Activated CD4-positive, CD25-positive, alpha-beta regulatory T cell treated with anti-CD3 and anti-CD28 coated beads, Interleukin-2, amount 50 U/mL, for 16 hours (primary cell): Measurements from ENCODE around the gene MYH9.
A peak's percentile ranks its signal among the peaks of the same experiment; 100 is the strongest.

ENCODE experiments used
- DNase-seq: peaks from one replicate; pipeline ENCODE4 v3.0.0-alpha.2; 2020; ENCODE audit warnings: low read depth, low spot score

Gene MYH9

DNA sequence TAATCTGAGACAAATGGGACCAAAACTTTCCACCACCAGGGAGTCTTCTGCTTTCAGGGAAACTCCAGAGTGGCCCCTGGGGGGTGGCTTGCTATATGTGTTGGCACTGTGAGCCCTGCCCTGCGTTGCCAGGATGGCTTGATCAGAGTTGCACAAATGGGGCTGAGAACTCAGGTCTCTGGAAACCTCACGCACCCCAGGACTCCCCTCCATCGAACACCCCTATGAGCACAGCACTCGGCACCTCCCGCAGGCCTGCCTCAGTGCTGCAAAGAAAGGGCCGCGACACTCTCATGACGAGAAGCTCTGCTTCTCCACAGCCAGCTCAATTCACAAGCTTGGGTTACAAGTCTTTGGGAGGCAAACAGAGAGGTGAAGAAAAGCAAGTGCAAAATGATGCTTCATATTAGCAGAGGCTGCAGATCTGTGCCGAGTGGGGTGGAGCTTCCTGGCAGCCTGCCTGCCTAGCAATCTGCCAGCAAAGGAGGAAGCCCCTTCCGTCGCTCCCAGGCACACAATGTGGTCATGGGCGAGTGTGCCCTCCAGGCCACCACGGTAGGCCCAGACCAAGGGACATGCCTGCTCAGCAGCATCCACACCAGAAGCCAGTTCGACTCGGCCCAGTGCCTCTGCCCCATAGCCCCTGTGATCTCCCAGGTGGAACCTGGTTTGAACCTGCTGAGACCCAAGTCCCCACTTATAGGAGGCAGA lies 55.7 kb downstream of the MYH9 start:
- no peak for DNase-seq

DNA sequence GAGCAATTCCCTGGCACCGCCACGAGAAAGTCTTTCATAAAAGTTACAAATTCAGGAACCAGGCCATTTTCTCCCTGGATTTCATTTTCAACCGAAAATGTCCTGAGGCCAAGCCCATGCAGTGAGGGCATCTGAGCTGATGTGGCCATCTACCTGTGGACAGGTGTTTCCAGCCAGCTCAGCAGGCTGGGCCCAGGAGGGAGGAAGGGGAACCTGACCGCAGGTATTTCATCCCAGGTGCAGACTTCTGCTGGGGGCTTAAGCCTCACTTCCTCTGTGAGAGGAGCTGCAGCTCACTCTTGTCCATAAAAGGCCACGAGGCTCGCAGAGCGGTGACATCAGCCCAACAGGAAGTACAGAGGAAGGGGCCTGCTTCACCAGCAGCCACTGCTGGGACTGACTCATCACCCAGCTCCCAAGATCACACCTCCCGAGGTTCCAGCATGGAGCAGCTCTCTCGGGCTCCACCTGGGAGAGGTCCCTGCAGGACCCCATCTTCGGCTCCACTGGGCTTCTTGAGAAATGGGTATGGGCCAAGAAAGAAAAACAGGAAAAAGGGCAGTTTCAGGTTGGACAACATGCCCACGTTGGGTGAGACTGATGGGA lies 56.4 kb downstream of the MYH9 start:
- DNase-seq, result peak; percentile 58

GRCh38 chr22:36330655-36331305 lies 57.0 kb downstream of the MYH9 start:
- no peak for DNase-seq

DNA sequence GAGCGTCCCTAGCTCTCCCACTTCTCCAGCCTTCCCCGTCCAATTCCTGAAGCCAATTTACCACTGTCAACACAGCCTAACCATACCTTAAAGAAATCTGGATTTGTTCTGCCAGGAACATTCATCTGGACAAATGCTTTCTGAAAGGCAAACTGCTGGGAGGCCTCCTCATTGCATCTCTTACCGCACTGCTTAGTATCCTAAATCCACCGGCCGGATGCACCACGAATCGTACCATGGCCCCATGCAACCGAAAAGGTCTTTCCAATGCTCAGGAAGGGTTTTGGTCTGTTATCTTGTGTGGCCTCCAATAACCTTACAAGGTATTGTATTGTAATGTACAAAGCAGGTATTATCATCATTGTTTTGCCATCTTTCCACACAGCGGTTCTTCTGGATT lies 57.6 kb downstream of the MYH9 start:
- DNase-seq, result no peak

DNA sequence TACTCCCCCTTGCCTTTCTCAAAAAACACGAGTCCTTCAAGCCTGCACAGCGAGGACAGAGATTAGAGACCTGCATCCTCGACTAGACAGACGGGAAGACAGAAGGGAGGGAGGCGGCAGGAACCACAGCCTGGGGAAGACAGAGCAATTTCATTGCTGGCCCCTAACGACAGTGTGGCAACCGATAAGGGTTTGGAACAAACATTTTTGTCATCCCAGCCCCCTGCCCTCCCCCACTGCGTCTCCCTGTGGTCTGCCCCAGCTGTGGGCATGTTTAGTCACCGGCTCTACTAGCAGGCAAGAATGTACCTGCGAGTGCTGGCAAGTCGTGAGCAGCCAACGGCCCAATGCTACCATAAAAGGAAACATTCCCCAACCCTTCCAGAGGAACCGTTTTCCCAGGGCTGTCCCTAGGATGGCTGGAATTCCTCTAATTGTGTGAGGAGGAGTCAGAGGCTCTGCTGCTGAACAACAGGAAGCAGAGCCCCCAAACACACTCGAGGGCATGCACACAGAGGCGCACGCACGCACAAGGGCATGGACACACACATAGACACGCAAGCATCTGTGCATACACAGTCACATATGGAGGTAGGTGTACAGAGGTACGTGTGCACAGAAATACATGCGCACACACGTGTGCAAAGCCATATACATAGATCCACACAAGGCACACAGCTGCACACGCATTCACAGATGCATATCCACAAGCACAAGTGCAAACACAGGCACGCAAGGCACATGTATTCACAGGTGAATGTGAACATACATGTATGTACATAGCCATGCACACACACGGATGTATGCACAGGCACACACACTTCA lies 58.3 kb downstream of the MYH9 start:
- peak; percentile 57 for DNase-seq

GRCh38 chr22:36328635-36329253 lies 59.0 kb downstream of the MYH9 start:
- DNase-seq, result no peak

GRCh38 chr22:36327922-36328551 lies 59.7 kb downstream of the MYH9 start:
- no peak for DNase-seq

DNA sequence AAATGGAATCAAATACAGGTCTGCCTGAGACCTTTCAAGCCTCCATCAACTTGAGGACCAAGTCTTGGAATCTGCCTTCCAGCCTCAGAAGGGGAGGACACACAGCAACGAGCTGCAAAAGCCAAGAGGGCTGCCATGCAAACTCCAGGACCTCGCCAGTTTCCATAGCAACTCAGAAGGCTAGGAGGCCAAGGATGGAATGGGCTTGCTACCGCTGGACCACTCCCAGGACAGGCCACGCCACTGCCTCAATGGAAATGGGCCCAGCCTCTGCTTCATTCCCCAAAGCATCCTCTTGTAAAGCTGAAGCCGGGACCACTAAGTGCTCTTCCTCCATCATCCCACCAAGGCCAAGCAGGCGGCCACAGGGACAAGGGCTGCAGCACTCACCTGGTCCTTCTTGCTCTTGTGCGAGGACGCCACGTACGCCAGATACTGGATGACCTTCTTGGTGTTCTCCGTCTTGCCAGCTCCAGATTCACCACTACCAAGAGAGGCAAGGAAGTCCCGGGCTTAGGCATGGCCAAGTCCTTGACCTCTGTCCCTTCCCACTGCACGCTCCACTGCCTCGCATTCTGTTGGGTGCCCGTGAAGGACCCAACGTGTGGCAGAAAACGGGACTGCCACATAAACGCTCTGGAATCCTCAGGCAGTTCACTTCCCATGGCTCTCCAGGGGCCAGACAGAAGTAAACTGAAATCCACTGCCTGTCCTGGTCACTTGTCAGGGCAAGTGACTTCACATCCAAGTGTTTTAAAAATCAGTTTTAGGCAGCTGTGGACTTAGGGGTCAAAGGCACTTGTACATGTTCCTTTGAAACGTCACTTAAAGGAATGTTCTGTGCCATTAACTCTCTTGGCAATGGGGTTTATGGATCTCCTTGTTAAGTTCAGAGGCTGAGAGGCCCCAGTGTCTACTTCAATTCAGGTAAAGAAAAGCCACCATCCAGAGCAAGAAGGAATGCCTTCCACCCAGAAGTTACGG lies 61.3 kb downstream of the MYH9 start:
- no peak for DNase-seq

- no peak for DNase-seq
Measured at GRCh38 chr22:36325154-36326031, 62.4 kb downstream of the MYH9 start.

DNA sequence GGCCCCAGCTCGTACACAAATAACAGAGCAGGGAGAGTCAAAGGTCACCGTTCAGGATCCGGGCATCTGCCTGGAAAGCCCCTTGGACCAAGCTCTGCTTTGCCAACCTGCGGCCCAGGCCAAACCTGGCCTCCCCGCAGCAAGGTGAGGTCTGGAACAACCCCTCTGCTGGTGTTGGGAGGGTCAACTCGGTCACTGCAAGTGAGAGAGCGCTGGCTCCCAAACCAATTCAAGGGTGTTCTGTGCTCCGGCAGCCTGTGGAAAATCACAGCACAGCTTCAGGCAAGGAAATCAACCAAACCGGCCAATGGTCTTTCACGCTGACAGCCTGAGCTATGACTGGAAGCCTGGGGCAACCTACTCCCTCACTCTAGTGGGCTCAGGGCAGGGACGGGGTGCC lies 63.4 kb downstream of the MYH9 start:
- no peak for DNase-seq

DNA sequence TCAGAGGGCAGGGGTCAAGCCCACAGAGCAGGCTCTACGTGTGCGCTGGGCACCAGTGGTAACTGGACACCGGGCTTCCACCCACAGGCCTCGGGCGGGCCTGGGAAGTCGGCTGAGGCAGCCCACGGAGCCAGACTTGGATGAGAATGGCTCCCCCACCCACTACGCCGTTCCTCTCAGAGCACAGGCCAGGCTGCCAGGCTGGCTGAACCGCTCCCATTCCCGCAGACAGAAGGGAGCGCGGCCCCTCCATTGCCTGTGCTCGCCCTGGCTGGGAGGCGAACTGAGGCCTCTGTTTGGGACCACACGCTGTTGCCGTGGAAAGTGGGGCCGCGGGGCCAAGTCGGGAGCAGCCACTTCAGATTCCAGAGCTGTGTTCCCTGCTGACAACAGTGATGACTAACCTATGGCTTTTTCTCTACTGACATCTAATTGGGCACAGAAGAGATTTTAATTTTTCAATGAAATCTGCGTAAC lies 63.9 kb downstream of the MYH9 start:
- no peak for DNase-seq

GRCh38 chr22:36323182-36323854 lies 64.4 kb downstream of the MYH9 start:
- DNase-seq, result no peak

DNA sequence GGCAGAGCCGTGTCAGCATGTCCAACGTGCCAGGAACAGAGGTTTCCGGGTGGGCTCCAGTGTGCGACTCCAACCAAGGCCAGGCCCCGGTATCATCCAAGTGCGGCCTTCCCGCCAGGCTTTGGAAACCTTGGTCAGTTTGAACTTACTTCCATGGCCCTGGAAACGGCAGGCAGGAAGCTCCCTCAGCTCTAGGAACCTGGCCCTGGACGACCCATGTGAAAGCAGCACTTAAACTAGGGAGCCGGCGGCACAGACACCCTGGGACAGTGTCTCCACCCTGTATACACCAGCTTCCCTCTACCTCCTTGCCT lies 65.2 kb downstream of the MYH9 start:
- DNase-seq, result no peak

- no peak for DNase-seq
Measured at GRCh38 chr22:36321797-36322601, 65.8 kb downstream of the MYH9 start.

DNA sequence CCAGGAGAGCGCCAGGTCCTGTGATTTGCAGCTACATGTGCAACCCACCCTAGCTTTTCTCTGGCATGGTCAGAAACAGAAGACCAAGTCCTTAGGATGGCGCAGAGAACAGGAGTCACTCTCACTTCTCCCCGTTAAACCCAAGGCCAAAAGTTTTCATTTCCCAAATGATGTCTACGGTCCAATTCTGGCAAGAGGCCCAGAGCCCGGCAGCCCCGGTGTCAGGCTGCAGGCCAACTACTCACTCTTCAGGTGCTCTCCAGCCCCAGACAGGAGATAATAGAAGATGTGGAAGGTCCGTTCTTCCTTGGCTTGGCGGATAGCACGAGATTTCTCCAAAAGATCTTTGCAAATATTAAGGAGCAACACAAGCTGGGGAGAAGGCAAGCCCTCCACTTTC lies 67.2 kb downstream of the MYH9 start:
- no peak for DNase-seq

GRCh38 chr22:36319595-36320497 lies 67.9 kb downstream of the MYH9 start:
- no peak for DNase-seq

- no peak for DNase-seq
Measured at GRCh38 chr22:36318442-36318841, 69.3 kb downstream of the MYH9 start.
